HS-27A (cell line): Measurements from ENCODE around the gene TNFRSF8.

Experiments used
- DNase-seq: peaks from one replicate; pipeline ENCODE4 v3.0.0-alpha.2; 2012; ENCODE audit warnings: low read depth, missing footprints

The TNFRSF8 gene

GRCh38 chr1:12176298-12177118 is 113.4 kb downstream of the TNFRSF8 start:
- no peak for DNase-seq

- no peak for DNase-seq
Measured at GRCh38 chr1:12177156-12177998, 114.3 kb downstream of the TNFRSF8 start.

GRCh38 chr1:12177999-12178441 is 114.9 kb downstream of the TNFRSF8 start:
- no peak for DNase-seq

GRCh38 chr1:12178511-12178910 is 115.4 kb downstream of the TNFRSF8 start:
- no peak for DNase-seq

DNA sequence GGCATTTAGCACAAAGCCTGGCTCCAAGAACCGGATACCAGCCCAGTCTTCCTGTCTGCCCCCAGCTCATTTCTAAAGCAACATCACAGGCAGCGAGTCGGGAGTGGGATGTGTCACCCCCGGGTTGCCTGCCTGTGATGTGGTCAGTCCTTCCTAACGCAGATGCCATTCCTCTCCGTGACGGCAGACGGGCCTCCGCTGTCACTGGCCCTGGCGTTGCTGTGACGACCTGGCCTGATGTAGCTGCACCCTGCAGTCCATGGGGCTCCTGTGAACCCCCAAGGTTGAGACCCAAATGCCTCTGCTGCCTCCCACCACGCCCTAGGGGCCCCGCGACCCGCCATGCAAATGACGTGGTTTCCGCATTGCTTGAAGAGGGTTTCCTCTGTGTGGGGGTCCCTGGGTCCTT is 116.0 kb downstream of the TNFRSF8 start:
- DNase-seq: no peak

DNA sequence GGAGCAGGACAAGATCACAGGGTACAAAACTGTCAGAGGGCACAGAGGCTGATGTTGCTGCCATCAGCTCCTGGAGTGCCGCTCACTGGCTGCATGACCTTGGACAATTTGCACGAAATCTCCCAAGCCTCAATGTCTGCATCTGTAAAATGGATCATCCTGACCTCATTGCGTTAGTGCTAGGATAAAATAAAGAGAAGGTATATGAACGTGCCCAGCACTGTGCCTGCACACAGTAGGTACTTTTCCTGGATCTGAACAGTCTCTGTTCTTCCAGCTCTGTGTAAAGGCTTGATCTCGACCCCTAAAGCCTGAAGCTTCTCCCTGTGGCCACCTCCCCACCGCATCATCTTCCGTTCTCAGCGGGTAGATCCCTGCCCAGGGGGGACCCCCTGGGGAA is 116.6 kb downstream of the TNFRSF8 start:
- DNase-seq: no peak

- DNase-seq: no peak
Measured at GRCh38 chr1:12180315-12180714, 117.2 kb downstream of the TNFRSF8 start.

DNA sequence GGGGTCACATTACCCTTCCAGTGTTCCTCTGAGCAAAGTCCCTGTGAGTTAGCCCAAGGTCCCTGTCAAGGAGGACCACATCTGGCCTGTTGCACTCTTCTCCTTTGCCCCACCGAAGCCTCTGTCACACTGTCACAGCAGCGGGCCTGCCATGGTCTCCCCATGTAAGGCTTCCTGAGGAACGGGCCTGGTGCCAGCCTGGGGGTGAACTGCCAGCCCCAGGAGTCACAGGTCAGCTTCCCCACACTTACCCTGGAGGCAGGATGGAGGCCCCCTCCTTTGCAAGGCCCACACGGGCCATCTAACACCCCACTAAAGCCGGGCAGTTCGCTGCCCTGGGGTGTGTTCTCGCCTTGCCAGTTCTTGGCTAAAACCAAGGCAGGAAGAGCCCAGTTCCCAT is 117.8 kb downstream of the TNFRSF8 start:
- no peak for DNase-seq

DNA sequence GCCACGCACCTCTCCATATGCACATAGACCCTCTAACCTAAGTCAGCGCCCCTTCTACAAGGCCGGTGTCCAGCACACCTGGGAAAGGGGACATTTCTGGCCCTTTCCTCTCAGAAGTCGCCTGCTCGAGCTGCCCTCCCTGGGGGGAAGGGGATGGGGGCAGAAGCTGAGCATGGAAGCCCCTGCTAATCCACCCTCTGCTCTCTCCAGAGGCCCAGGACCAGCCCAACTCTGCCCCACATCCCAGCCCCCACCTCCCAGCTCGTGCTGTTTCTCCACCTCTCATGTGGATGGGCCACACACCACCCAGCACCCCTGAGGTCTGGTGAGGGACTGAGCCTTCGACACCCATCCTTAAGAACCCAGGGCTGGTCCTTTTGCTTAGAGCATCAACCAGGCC is 118.5 kb downstream of the TNFRSF8 start:
- DNase-seq: no peak

- DNase-seq: no peak
Measured at GRCh38 chr1:12182410-12182984, 119.4 kb downstream of the TNFRSF8 start.

- DNase-seq: no peak
Measured at GRCh38 chr1:12183095-12183794, 120.1 kb downstream of the TNFRSF8 start.

DNA sequence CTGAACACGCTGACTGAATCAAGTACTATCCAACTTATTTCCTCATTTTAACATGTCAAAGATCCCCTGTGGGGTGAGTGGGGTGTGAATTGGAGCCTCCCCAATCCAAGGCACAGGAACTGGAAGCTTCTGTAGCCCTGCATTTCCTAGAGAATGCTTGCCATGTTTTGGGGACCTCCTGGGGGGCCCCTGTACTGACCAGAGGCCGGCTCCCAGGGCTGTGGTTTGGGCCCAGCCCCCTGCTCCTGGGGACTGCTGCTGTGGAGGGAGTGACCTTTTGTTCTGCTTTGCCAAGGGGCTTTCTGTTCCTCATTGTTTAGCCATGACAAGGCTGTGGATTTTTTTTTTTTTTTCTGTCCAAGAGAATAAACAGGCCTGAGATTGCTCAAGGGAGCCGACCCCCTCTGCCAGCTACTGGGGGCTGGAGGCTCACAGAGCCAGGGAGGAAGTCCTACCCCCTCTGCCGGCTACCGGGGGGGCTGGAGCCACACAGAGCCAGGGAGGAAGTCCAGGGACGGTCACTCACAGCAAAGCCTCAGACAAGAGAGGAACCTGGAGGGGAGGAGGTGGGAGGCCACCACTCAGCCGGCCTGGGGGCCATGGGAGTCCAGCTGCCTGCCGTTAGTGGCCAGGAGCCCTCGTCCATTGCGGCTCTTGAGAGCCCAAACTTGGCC is 121.0 kb downstream of the TNFRSF8 start:
- no peak for DNase-seq

GRCh38 chr1:12185036-12185917 is 122.2 kb downstream of the TNFRSF8 start:
- no peak for DNase-seq

- no peak for DNase-seq
Measured at GRCh38 chr1:12185918-12186678, 123.0 kb downstream of the TNFRSF8 start.

DNA sequence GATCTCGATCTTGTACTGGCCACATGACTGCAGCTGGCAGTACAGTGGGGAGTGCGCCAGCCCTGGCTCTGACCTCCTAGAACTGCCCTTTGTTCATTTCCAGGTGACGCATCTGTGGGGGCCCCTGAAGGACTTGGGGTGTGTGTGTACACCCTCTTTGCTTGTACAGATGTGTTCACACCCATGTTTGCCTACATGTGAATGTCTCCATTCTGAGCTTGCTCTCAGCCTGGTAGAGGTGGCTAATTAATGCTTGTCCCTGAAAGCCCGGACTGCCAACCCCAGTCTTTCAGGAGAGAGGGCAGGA is 123.5 kb downstream of the TNFRSF8 start:
- DNase-seq: no peak

DNA sequence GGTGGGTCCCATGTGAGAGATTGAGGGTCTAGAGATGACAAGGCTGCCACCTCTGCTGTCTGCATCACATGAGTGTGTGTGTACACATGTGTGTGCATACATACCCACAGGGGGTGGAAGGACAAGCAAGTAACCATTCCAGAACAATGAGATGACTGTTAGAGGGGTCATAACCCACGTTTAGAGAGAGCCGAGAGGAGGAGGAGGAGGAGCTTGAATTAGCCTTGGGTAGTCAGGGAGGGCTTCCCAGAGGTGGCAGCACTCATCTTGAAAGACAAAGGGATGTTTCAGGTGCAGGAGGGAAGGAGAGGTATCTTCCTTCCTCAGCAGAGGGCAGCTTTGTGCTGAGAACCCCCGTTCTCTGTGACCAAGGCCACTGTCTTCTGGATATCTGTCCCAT is 125.0 kb downstream of the TNFRSF8 start:
- DNase-seq: no peak

DNA sequence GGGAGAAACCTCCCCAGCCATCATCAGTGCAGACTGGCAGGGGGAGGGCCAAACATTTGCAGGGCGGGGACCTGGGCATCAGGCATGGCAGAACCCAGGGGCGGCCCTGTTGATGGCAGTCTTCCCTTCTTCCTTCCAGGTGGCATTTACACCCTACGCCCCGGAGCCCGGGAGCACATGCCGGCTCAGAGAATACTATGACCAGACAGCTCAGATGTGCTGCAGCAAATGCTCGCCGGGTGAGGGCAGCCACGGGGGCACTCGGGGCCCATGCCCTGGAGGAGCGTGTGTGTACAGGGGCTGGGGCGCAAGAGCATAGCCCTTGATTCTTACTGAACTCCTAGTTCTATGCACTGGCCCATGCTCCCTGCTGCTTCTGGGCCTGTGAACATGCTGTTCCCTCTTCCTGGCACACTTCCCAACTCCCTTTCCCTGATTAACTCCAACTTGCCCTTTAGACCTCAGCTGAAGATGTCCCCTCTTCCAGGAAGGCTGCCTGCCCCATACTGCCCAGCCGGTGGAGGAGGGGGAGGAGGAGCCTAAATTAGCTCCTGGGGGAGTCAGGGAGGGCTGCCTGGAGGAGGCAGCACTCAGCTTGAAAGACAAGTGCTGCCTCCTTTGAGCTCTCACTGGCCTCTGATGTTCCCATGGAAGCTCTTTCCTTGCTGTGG is 125.7 kb downstream of the TNFRSF8 start:
- DNase-seq: no peak

DNA sequence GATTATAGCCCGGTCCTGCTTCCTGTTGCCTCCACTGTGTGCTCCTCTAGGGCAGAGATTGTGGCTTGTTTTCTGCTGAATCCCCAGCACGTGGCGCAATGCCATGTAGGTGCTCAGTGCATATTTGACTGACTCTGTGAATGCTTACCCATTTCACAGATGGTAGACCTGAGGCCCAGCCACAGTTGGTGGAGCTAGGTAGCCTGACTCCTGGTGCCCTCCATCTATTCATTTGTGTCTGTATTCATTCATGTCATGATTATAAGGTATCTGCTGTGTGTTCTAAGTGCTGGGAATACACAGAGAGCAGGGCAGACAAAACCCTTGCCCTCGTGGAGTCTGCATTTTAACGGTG is 126.2 kb downstream of the TNFRSF8 start:
- no peak for DNase-seq

DNA sequence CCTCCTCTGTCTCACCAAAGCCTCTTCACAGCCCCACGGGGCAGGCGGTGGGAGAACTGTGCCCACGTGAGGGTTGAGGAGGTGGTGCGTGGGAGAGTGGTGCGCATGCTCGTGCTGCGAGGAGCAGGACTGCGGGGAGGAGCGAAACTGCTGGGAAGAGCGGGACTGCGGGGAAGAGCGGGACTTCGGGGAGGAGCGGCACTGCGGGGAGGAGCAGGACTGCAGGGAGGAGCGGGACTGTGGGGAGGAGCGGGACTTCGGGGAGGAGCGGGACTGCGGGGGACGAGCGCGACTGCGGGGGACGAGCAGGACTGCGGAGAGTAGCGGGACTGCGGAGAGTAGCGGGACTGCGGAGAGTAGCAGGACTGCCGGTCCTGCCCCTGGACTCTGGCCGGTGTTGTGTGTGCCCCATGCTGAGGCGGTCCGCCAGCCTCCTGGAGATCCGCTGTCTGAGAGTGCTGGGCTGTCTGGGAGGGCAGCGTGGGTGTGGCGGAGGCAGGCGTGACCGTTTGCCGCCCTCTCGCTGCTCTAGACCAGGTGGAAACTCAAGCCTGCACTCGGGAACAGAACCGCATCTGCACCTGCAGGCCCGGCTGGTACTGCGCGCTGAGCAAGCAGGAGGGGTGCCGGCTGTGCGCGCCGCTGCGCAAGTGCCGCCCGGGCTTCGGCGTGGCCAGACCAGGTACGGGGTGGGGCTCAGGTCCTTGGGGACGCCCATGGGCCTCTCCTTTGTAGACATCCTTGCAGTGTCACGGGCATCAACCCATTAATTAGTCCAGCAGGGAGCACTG is 128.3 kb downstream of the TNFRSF8 start:
- no peak for DNase-seq
